SU-DHL-6 (cell line): ENCODE data around the gene RUVBL1.

ENCODE experiments used
- EZH2phosphoT487 ChIP-seq: fragments of 200-600 bp; sonication (generic), shearing (Covaris generic); conservative IDR thresholded peaks from 2 replicates; pipeline ENCODE4 v1.6.1; 2018; ENCODE audit warnings: mild to moderate bottlenecking, antibody characterized with exemption, low read length, moderate library complexity, mixed read lengths
- TF ChIP-seq, protein P1 (sequence below): fragments of 200-600 bp; sonication (generic); IDR thresholded peaks from one replicate; pipeline ENCODE4 v1.5.1; 2017; ENCODE audit warnings: antibody characterized with exemption, mild to moderate bottlenecking, low read length, moderate library complexity; ENCODE audit not compliant: insufficient read depth, poor library complexity, severe bottlenecking

DNA sequence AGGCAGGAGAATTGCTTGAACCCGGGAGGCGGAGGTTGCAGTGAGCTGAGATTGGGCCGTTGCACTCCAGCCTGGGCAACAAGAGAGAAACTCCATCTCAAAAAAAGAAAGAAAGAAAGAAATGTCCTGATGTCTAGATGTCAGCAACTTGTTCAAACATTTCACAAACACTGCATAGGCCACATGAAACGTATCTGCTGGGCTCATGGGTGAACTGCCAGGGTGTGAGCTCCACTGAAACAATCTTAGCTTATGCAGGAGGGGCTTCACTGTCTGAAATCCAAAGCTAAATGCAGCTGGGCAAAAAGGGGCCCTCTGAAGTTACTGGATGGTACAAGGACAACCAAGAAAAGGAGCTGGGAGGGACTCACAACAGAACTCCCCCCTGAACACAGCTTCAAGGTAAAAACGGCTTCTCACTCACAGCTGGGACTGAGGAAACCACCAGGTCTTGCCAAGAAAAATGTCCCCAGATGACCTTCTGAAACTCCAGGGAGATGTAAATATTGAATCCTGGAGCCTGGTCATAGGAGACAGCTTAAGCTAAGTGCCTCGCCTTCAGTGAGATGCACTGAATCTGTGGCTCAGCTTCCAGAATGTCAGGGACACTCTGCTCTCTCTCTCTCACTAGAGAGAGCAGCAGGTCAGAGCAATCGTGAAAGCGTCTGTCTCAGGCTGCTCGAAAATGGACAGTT lies 39.5 kb downstream of the RUVBL1 start:
- TF ChIP-seq, protein P1, sequence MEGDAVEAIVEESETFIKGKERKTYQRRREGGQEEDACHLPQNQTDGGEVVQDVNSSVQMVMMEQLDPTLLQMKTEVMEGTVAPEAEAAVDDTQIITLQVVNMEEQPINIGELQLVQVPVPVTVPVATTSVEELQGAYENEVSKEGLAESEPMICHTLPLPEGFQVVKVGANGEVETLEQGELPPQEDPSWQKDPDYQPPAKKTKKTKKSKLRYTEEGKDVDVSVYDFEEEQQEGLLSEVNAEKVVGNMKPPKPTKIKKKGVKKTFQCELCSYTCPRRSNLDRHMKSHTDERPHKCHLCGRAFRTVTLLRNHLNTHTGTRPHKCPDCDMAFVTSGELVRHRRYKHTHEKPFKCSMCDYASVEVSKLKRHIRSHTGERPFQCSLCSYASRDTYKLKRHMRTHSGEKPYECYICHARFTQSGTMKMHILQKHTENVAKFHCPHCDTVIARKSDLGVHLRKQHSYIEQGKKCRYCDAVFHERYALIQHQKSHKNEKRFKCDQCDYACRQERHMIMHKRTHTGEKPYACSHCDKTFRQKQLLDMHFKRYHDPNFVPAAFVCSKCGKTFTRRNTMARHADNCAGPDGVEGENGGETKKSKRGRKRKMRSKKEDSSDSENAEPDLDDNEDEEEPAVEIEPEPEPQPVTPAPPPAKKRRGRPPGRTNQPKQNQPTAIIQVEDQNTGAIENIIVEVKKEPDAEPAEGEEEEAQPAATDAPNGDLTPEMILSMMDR = no peak
- TF ChIP-seq EZH2phosphoT487 = no peak
